Stimulated activated CD4-positive, alpha-beta T cell treated with anti-CD3 and anti-CD28 coated beads, Interleukin-4, amount 100 ng/mL, for 24 hours (primary cell): ENCODE measurements around the gene ACSBG1.
"Not testable (repeated sequence)": the region's sequence is repeated elsewhere in the genome, so short reads cannot be mapped to it uniquely, and the experiment has no call there.

ENCODE experiments used
- DNase-seq: peaks from one replicate; pipeline ENCODE4 v3.0.0-alpha.2; 2020

ACSBG1 gene

DNA sequence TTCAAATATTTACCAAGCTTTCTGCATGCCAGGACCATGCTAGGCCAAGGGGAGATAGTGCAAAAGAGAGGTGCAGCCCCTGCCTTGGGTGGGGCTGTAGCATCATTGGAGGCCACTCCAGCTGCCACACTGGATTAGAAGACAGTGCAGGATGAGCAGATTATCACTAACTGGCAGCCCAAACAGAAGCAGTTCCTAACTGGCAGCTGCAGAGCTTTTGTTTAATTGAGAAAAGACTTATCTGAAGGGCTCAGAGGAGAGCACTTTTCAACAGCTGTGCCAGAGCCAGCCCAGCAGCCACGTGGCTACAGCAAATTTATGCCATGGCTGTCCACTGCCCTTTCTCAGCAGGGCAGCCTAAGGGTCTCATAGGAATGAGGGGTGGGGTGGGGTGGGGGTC lies 13.5 kb upstream of the ACSBG1 start:
- no peak for DNase-seq

DNA sequence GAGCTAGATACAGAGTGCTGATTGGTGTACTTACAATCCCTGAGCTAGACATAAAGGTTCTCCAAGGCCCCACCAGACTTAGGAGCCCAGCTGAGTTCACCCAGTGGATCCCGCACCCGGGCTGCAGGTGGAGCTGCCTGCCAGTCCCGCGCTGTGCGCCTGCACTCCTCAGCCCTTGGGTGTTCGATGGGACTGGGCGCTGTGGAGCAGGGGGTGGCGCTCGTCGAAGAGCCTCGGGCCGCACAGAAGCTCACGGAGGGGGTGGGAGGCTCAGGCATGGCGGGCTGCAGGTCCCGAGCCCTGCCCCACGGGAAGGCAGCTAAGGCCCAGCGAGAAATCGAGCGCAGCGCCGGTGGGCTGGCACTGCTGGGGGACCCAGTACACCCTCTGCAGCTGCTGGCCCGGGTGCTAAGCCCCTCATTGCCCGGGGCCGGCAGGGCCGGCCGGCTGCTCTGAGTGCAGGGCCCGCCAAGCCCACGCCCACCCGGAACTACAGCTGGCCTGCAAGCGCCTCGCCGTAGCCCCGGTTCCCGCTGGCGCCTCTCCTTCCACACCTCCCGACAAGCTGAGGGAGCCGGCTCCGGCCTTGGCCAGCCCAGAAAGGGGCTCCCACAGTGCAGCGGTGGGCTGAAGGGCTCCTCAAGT lies 11.7 kb upstream of the ACSBG1 start:
- not testable (repeated sequence) for DNase-seq

DNA sequence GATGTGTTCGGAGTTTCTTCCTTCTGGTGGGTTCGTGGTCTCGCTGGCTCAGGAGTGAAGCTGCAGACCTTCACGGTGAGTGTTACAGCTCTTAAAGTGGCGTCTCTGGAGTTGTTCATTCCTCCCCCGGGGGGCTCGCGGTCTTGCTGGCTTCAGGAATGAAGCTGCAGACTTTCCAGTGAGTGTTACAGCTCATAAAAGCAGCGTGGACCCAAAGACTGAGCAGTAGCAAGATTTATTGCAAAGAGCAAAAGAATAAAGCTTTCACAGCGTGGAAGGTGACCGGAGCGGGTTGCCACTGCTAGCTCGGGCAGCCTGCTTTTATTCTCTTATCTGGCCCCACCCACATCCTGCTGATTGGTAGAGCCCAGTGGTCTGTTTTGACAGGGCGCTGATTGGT lies 11.0 kb upstream of the ACSBG1 start:
- DNase-seq, result not testable (repeated sequence)

DNA sequence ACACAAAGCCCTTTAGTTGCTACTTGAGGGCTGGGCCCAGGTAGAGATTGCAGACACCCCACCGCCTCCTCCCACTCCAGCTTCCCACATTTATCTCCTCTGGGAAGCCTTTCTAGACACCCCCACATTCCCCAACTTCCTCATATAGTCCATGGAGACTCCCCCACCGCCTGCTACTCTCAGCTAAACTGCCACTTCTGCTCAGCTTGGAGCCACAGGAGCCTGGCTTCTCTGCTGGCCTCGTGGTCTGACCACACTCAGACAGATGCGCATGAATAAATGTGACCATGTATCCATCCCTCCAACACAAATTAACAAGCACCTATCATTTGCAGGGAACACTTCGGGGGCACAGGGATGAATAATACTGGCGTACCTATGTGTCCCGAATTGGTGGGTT lies 10.5 kb upstream of the ACSBG1 start:
- no peak for DNase-seq

DNA sequence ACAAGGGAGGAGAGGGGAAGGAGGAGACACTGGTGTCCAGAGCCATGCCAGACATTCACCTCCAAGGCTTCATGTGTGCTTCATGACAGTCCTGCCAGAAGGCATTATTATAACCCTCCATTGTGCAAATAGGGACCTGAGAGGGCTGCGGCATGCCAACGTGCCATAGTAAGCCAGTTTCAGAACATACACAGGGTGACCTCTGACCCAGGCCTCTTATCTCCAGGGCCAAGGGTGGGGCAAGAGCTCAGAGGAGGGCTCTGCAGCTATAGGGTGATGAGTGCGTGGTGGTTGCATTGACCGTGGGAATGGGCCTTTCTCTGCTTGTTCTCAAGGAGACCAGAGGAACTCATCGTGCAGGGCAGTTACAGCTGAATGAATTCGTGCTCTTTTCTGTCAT lies 9.7 kb upstream of the ACSBG1 start:
- no peak for DNase-seq

DNA sequence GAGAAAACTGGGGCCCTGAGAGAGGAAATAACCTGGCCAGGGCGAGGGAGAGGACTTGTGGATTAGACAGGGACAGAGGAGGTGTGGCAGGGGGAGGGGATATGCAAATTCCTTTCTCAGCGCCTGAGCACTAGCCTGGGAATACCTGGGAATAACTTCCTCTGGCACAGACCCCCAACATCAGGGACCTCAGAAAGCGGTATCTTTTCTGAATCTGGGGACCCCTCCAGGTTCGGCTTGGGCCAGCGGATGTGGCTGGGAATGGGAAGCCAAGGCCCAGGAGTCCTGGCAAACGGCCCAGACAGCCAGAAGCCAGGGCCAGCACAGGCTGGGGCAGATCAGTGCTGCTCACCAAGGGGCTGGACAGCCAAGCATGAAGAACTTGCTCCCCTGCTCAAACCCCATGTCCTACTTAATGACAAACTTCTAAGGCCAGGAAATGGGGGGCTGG lies 9.2 kb upstream of the ACSBG1 start:
- no peak for DNase-seq

DNA sequence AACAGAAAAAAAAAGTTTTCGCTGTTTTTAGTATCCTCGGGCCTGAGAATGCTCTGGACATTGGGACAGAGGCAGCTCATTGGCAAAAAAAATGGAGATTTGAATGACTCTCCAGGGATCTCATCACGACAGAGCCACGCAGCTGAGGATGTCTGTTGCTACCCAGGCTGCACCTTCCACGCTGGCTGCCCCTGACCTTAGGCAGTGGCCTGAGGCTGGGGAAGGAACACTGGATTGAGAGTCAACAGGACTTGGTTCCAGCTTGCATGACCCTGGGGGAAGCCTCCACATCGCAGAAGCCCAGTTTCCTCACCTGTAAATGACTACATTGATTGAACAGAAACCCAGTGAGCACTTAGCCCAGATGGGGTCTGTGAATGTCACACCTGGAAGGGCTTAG lies 8.7 kb upstream of the ACSBG1 start:
- DNase-seq, result no peak

DNA sequence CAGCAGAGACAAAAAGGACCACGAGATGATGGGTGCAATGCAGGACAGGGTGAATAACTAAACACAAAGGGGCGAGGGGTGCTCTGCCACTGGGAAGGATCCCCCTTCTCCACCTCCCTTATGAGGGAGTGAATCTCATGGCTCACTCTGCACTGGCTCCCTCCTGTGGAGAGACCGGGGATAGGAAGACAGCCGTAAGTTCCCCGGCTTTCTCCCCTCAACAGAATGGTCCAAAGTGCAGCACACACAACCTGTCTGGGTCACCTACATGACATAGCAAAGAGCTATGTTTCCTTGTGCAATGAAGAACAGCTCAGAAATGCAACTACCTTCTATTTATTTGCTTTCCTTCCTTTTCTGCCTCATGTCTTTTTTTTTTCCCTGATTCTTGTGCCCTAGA lies 7.8 kb upstream of the ACSBG1 start:
- DNase-seq, result no peak

DNA sequence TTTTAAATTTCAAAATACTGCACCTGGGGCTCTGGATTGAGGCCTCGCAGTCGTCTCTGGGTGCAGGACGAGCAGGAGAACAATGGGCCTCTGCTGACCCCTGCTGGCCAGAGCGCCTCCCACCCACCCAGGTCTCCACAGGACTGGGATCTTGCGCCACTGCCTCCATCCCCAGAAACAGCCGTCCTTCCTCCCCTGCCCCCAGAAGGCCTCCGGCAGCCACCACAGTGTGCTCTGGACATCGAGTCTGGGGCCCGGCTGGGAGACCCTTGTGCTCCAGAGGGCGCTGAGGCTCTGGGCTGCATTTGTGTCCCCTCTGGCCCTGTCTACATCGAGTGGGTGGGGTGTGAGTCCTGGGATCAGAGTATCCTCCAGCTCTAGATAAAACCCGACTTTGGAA lies 6.7 kb upstream of the ACSBG1 start:
- peak; percentile 86 for DNase-seq

DNA sequence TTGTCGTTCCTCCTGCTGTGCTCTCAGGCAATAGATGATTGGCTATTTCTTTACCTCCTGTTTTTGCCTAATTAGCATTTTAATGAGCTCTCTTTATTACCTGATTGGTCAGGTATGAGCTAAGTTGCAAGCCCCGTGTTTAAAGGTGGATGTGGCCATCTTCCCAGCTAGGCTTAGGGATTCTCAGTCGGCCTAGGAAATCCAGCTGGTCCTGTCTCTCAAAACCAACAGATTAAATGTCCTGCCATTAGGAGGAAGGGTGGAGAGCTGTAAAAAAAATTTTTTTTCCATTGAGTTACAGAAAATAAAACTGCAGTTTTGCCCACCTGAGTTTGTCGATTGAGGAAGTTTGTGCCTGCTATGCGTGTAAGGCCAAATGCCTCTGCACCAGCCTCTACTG lies 5.4 kb upstream of the ACSBG1 start:
- no peak for DNase-seq

DNA sequence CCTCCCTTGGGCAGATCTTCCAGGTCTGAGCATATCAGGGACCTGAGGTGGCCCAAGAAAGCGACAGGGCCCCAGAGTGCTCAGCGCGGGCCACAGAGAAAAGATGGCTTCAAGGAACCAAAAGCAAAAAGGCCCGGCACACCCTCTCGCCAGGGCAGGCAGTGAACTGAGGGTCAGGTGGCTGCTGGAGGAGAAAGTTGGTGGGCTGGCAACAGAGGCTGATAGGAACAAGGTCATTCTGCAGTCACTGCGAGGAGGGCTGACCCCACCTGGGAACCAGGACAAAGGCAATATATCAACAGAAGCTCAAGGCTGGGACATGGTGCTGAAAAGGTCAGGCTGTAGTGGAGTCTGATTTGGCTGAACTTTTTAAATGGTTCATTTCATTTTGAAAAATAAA lies 2.8 kb upstream of the ACSBG1 start:
- no peak for DNase-seq

DNA sequence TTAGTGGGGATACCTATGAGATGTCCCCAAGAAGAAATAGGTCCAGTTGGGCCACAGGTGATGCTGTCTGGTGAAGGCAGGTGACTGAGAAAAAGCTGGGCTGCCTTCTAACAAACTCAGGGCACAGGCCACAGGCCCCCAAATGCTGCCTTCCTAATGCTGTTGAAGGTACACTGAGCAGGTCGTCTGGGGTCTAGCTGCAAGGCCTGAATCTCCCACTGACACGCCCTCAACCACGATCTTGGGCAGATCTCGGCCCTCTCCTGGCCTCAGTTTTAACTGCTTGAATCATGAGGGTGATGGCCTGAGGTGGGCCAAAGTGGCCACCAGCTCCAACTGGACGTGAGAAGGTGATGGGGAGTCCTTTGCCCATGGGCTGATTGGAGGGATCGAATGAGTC lies 2.1 kb upstream of the ACSBG1 start:
- DNase-seq, result no peak

DNA sequence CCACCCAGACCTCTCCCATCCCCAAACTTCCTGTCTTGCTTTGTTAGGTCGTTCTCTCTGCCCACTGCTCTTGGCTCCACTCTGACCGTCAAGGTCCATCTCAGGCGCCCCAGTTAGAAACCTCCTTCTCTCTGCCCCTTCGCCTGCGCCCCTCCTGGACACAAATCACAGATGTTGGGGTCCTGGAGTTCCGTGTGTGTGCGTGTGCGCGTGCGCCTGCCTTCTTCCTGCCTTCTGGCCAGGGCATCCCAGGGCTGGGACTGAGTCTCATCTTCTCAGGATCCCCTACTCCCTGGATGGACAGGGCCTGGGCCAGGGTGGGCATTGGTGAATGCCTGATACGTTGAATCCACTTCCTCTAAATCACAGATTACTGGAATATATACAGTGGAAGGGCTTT lies 869 bp downstream of the ACSBG1 start:
- no peak for DNase-seq

DNA sequence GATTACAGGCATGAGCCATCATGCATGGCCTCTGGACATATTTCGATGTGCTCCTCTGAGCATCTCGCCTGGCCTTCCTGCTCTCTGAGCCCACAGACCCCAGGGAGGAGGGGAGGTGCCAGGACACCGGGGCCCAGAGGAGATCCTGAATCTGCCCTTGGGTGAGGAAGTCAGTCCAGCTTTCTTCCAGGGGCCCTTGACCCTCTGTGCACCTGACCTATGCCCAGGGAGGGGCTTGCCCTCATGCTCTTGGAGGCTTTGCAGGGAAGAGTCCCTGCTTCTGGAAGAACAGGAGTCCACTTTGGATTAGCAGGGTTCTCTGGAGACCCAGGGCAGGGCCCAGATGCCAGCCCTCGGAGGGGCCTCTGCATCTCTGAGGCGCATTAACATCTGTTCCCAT lies 1.4 kb downstream of the ACSBG1 start:
- DNase-seq, result no peak

DNA sequence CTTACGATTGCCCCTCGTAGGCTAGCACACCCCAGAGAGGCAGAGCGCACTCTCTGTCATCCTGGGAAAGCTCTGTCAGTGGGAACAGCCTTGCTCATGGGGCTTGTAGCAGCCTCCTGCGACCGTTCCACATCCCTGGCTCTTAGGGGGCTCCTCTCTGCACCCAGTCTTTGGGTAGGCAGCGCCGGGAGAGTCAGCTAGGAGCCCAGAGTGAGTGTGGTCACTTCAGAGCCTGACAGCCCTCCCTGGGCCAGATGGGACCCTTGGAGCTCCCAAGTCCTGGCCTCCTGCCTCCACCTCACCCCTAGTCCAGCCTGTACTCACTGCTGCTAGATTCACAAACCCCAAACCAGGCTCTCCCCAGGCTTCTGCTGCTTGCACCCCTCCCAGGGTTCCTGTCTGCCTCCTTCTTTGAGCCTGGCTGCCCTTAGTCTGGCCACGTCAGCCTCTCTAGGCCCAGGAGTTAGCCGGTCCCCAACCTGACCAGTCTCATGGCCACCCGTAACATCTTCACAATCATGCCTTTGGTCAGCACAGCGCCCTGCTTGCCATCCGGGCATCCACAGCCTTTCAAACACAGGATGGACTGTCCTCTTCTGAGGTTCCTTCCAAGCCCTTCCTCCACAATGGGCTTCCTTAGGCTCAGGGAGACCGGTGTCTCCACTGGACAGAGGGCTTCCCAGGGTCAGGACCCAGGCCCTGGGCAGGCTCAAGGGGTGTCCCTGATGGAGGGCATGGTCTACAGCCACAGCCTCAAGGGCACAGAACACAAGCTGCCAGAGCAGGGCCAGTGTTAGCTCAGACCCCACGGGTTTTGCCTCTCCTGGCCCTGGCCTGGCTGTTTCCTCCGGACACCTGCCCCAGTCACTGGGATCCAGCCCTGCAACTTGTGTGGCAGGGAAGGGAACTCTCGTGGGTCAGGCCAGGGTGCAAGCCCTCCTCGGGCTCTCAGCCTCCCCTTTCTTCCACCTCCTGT lies 4.6 kb downstream of the ACSBG1 start:
- no peak for DNase-seq

DNA sequence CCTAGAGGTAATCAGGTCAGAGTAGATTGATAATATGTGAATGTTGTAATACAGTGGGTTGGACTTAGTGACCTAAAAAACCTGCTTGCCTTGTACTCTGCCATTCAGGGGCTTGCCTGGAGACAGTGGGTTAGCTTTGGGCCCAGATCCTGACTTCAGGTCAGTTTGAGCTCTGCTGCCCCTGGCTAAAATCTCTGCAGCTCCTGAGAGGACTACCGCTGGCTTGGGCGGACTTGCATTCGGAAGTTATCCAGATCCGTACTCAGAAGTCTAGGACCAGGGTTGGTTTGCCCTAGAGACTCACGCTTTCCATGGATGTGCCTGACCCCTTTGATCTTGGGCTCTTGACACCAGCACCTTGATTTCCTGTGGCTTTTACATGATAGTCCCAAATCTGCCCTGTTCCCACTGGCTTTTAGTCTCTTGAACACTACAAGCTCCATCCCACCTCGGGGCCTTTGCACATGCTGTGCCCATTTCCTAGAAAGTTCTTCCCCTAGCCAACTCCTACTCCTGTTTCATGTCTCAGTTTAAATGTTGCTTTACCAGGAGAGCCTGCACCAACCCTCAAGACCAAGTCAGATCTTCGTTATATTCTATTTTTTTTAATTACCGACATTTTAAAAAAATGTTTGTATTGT lies 5.9 kb downstream of the ACSBG1 start:
- DNase-seq, result no peak

DNA sequence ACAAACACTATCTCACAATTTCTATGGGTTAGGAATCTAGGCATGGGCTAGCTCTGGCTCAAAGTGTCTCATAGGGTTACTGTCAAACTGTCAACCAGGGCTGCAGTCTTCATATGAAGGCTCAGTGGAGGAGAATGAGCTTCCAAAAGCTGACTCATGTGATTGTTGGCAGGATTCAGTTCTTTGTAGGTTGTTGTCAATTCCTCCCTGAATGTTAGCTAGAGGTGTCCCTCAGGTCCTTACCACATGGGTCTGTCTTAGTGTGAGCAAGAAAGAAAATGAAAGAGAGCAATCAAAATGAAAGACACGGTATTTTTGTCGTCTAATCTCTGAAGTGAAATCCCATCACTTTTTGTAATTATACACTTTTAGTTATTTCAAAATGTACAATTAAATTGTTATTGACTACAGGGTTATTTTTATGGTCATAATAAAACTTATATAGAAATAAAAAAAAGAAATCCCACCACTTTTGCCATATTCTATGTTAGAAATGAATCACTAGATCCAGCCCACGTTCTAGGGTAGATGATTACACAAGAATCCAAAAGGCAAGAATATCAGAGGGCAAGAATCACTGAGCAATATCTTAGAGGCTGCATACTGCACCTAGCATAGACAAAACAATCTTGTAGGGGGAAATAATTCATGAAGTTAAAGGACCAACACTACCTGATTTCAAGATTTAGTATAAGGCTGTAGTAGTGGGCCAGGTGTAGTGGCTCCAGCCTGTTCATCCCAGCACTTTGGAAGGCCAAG lies 8.4 kb downstream of the ACSBG1 start:
- DNase-seq, result no peak

DNA sequence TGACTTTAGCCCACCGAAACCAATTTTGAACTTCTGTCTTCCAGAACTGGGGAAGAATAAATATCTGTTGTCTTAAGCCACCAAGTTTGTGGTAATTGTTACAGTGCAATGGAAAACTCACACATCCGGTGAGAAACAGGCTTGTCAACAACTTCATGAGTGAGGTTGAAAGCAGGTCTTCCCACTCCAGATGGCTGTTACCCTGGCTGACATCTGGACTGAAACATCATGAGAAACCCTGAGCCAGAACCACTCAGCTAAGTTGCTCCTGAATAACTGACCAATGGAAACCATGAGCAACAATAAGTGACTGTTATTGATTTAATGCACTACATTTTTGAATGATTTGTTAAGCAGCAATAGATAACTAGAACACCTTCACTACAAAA lies 10.3 kb downstream of the ACSBG1 start:
- DNase-seq, result no peak

DNA sequence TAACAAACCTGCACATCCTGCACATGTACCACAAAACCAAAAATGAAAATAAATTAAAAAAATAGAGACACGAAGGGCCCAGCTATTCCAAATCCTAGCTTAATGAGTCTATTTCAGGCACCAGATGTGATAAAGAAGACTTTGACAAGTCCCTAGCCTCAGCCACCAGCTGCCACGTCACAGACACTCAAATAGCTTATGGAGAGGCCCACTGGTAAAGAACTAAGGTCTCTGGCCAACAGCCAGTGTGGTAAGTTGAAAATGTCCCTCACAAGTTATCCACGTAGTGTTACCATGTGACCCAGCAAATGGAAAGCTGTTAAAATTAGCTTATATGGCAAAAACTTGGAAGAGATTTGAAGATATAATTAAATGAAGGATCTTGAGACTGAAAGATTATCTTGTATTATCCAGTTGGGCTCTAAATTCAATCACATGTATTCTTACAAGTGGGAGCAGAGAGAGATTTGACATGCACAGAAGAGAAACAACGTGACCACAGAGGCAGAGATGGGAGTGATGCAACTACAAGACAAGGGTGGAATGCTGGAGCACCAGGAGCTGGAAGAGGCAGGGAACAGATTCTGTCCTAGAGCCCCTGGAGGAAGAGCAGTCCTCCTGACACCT lies 10.9 kb downstream of the ACSBG1 start:
- no peak for DNase-seq

DNA sequence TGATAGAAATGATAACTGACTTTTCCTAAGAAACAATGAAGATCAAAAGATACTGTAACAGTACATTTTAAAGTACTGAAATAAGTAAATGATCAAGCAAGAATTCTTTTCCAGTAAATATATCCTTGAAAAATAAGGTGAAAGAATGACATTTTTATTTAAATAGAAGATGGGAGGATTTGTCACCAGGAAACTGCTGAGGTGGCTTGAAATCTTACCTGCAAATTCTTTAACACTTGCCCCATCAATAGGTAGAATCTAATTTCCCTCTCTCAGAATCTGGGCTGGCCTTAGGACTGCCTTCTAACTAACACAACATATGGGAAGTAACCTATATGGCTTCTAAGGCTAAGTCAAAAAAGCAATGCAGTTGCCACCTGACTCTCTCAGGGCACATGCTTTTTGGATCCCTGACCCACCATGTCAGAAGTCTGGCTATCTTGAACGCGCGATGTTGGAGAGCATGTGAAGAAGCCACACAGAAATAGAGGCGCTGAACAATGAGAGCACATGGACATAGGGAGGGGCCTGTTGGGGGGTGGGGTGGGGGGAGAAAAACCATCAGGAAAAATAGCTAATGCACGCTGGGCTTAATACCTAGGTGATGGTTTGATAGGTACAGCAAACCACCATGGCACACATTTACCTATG lies 11.5 kb downstream of the ACSBG1 start:
- DNase-seq, result no peak

DNA sequence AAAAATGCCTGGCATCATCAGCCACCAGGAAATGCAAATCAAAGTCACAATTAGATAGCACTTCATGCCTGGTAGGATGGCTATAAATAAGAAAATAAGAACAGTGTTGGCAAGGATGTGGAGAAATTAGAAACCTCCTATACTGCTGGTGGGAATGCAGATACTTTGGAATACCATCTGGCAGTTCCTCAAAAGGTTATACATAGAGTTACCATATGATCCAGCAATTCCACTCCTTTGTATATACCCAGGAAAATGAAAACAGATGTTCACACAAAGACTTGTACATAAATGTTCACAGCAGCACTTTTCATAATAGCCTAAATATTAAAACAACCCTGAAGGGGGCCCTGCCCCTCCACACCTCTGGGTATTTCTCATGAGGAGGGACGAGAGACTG lies 13.7 kb downstream of the ACSBG1 start:
- no peak for DNase-seq
